GM19452 (cell line): ENCODE measurements around the gene ZNF333.
"Not testable (repeated sequence)": the region's sequence is repeated elsewhere in the genome, so short reads cannot be mapped to it uniquely, and the experiment has no call there.

Experiments
- ATAC-seq: cut with Tn5 transposase; IDR thresholded peaks from one replicate; pipeline ENCODE4 v1.9.1; 2021; ENCODE audit not compliant: unreplicated experiment

ZNF333 gene

DNA sequence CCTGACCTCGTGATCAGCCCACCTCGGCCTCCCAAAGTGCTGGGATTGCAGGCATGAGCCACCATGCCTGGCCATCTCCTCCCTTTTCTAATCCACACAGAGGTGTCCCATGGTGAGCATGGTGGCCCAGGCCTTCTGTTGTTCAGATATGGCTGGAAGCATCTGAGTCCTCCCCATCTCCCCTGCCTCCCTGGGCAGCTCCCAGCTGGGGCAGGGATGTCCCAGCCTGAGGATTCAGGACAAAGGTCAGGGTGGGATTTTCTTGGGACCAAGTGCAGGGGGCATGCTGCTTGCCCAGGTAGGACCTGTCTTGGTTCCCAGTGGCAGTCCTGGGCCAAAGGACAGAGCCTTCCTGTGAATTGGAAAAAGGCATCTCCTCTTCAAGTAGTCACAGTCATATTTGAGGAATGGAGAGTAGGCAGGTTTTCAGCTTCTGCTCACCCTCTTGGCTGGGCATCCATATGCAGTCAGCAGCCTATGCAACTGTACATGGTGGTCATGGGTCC is 77.7 kb downstream of the ZNF333 start:
- no peak for ATAC-seq

DNA sequence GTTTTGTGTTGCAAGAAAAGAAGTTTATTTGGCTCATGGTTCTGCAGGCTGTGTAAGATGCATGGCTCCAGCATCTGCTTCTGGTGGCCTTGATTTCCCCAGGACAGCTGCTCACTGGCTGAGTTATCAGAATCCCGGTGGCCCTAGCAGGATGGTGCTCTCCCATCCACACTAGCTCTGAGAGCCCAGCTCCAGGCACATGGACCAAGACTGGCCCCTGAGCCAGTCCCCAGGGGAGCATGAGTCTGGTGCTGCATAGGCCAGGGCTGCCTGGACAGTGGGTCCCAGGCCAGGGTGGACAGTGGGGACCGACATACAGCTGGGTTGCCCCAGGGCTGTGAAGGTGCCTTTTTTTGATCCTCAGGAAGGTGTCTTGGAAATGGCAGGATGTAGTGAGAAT is 78.2 kb downstream of the ZNF333 start:
- ATAC-seq = no peak

DNA sequence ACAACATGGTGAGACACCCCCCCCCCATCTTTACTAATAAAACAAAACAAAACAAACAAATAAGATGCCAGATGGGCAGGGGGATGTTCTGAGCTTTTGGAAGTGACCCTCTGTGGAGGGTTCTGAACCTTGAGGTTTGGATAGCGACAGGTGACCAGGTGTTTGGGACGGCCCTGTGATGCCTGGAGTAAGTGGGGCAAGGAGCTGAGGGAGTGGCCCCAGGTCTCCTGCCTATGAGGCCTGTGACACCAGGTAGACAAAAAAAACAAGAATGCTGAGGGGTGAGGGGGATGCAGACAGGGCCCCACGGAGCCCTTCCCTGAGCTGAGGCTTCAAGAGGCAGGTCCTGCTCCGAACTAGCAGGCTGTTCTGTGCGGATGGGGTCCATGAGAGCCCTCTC is 79.4 kb downstream of the ZNF333 start:
- ATAC-seq = no peak

DNA sequence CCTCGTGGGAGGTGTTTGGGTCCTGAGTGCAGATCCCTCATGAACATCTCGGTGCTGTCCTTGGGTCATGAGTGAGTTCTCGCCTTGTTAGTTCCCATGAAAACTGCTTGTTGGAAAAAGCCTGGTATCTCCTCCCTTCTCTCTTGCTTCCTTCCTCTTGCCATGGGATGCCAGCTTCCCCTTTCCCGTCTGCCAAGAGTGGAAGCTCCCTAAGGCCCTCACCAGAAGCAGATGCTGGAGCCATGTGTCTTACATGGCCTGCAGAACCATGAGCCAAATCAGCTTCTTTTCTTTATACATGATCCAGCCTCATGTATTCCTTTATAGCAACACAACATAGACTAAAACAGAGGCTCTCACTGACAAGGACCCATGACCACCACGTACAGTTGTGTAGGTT is 80.3 kb downstream of the ZNF333 start:
- no peak for ATAC-seq

DNA sequence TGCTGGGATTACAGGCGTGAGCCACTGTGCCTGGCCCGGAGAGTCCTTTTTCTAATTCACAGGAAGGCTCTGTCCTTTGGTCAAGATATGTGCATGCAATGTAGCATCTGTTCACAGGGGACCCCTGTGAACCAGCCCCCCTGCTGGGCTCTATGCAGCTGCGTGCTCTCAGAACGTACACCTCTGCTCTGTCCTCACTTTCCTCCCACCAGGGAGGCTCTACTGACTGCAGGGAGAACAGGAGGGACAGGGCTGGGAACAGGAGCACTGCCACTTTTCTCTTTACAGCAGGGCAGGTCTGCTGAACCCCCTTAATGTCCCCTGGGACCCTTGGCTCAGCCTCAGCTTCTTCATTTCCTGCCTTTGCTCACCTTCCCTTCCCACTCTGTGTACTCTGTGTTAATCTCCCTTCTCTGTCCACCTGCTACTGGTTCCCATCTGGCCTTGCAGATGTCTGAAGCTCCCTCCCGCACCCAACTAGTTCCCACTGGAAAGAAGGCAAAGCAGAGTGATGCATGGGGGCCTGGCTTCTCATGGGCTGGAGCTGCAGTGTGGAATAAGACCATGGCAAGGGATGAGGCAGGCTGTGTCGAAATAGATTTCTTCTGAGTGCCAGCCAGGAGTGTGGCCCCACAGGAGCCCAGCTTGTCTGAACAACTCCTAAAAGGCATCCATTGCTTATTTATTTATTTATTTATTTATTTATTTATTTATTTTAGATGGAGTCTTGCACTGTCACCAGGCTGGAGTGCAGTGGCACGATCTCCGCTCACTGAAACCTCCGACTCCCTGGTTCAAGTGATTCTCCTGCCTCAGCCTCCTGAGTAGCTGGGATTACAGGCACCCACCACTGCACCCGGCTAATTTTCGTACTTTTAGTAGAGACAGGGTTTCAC is 81.3 kb downstream of the ZNF333 start:
- no peak for ATAC-seq

DNA sequence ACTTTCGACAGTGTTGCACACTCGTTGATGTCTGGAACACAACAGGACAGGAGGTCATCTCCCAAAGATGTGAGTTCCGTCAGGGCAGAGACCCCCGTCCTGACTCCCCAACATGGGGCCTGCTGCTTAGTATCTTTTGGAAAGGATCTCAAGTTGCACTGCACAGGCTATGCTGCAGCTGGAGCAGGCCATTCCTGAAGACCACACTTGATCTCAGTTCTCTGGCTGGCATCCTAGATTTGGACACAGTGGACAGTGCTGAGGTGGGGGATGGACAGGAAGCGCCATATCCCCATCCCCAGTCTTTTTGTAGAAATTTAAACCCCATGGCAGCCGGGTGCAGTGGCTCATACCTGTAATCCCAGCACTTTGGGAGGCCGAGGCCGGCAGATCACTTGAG is 82.6 kb downstream of the ZNF333 start:
- no peak for ATAC-seq

DNA sequence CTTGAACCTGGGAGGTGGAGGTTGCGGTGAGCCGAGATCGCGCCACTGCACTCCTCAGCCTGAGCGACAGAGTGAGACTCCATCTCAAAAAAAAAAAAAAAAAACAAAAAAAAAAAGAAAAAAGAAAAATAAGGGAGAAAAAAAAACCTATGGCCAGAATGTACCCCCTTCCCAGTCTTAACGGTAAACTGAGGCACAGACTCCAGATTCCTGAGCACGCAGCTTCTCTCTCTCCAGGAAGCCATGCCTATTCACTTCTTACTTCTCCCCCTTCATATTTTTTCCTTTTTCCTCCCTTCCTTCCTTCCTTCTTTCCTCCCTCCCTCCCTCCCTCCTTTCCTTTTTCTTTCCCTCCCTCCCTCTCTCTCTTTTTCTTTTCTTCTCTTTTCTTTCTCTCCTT is 83.1 kb downstream of the ZNF333 start:
- no peak for ATAC-seq

DNA sequence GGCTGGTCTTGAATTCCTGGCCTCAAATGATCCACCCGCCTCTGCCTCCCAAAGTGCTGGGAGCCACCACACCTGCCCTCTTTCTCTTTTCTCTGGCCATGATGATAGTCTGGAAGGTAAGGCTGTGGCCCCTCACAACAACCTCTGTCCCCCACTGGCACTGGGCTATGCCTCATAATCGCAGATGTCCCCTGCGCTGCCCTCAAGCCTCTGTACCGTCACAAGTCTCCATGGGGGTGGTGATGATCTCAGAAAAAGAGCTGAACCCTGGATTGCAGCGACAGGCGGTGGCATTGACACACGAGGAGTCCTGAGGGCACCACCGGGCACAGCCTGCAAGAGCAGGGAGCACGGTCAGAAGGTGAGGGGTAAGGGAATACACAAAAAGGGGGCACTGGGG is 83.9 kb downstream of the ZNF333 start:
- not testable (repeated sequence) for ATAC-seq

DNA sequence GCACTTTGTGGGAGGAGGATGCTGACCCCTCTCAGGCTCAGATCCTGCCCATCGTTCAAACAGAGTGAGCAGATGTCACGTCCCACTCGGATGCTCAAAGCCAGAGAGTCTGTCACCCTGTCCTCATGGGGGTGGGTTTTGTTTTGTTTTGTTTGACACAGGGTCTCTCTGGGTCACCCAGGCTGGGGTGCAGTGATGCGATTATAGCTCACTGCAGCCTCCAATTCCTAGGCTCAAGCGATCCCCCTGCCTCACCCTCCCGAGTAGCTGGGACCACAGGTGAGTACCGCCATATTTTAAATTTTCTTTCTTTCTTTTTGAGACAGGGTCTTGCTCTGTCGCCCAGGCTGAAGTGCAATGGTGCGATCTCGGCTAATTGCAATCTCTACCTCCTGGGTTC is 84.5 kb downstream of the ZNF333 start:
- no peak for ATAC-seq

DNA sequence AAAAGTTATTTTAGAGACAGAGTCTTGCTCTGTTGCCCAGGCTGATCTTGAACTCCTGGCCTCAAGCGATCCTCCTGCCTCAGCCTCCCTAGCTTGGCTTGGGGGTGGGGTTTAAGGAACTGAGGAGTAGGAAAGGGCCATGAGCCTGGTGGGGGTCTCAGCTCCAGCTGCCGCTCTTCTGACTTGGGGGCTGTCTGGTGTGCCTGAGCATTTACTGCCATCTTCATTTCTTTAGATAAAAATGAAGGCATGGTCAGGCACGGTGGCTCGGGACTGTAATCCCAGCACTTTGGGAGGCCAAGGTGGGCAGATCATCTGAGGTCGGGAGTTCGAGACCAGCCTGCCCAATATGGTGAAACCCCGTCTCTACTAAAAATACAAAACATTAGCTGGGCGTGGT is 85.5 kb downstream of the ZNF333 start:
- ATAC-seq = not testable (repeated sequence)

DNA sequence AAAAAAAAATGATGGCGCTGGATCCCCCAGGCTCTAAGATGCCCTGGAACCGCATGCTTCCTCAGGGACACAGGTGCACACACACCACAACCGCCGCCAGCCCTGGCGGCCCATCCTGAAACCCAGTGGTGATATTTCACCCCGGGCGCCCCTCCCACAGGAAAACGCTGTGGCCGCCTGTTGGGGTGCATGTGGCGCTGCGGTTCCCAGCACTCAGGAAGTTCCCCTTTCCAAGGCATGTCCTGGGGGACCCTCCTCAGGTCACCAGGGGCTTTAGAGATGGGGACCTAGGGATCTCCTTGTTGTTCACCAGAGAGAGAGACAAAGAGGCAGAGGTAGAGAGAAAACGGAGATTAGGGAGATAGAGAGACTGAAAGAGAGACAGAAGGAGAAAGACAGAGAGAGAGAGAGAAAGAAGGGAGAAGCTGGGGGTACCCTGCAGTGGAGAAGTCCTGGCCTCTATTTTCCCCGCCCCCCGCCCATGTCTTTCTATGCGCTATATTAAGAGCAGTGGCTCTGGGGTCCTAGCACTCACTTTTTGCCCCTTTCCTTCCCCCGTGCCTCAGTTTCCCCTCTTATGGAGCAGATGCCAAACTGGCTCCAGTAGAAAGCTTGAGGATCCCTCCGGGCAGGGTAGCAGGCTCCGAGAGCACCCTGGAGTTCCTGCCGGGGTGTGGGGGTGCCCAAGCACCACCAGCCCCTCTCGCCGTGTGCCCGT is 86.2 kb downstream of the ZNF333 start:
- ATAC-seq = no peak

DNA sequence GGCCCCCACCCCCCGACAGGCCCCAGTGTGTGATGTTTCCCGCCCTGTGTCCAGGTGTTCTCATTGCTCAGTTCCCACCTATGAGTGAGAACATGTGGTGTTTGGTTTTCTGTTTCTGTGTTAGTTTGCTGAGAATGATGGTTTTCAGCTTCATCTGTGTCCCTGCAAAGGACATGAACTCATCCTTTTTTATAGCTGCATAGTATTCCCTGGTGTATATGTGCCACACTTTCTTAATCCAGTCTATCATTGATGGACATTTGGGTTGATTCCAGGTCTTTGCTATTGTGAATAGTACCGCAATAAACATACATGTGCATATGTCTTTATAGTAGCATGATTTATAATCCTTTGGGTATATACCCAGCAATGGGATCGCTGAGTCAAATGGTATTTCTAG is 87.8 kb downstream of the ZNF333 start:
- ATAC-seq = not testable (repeated sequence)

DNA sequence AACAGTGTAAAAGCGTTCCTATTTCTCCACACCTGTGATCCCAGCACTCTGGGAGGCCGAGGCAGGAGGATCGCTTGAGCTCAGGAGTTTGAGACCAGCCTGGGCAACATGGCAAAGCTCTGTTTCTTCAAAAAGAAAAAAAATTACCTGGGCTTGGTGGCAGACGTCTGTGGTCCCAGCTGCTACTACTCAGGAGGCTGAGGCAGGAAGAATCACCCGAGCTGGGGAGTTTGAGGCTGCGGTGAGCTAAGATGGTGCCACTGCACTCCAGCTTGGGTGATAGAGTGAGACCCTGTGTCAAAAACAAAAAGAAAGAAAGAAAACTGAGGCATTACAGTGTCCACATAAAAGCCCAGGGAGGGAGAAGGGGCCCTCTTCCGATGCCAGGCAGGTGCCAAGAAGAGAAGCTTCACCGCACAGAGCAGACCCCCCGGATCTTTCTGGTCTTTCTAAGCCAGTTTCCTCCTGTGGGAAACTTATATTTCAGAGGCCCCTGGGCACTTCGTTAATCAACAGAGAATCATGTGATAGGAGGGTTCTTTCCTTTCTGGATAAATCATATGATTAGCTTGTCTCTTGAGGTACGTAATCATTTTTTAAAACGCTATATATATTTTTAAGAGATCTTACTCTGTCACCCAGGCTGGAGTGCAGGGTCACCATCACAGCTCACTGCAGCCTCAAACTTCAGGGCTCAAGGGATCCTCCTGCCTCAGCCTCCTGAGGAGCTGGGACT is 88.4 kb downstream of the ZNF333 start, which contains the start of gene ADGRE2:
Gene ADGRE2, minus strand, starts transcription at position 451 of the 736 bp plus-strand sequence. CDS start 1,804 bp downstream, outside the sequence.
- not testable (repeated sequence) for ATAC-seq

DNA sequence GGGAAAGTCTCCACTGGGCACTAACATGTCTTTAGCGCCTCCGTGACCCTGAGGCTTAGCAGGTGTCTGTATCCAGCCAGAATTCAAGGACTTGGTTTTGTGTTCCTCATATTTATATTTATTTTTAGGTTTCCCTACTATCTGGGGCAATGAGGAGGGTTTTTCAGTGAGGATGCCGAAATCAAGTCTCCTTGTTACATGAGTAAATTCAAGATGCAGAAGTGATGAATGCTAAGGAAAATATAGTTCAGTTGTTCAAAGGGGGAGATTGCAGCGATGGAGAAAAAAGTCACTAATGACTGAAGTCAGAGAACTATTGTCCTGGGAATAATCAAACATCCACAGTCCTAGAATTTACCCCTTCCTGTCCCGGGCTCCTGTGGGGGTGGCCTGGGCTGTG is 89.3 kb downstream of the ZNF333 start:
- no peak for ATAC-seq

DNA sequence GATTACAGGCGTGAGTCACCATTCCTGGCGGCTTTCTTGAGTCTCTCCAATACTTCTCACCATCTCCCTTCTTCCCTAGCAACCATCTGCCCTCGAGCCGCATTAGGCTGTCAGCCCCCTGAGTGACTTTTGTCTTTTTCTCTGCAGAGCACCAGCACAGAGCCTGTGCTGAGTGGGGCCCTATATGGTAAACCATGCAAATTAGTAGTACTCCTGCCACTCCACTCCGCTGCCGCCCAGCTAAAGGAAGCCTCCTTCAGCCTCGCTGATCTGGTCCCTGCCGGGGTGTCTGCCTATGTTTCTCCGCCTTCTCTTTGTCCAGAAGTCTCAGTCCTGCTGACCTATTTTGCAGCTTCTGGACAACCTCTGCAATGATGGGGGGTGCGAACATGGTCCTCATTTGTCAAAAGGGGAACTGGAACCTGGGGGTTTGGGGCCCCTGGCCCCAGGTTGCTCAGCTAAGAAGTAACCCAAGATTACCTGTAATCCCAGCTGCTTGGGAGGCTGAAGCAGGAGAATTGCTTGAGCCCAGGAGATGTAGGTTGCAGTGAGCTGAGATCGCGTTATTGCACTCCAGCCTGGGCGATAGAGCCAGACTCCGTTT is 90.9 kb downstream of the ZNF333 start:
- ATAC-seq = not testable (repeated sequence)

DNA sequence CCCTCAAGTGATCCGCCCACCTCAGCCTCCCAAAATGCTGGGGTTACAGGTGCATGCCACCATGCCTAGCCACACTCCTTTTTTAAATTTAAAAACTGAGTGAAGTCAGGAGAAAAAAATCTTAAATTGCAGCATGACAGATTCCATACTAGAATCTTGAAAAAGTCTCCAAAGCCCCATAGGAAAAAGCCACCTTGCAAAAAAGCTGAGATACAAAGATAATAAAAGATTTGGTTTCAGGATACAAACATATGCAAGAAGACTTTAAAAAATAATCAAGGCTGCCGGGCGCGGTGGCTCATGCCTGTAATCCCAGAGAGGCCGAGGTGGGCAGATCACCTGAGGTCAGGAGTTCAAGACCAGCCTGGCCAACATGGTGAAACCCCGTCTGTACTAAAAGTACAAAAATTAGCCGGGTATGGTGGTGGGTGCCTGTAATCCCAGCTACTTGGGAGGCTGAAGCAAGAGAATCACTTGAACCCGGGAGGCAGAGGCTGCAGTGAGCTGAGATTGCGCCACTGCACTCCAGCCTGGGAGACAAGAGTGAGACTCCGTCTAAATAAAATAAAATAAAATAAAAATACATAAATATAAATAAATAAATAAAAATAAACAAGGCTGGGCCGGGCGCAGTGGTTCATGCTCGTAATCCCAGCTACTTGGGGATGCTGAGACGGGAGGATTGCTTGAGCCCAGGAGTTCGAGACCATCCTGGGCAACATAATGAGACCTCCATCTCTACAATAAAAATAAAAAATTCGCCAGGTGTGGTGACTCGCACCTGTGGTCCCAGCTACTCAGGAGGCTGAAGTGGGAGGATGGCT is 92.1 kb downstream of the ZNF333 start:
- ATAC-seq = not testable (repeated sequence)

DNA sequence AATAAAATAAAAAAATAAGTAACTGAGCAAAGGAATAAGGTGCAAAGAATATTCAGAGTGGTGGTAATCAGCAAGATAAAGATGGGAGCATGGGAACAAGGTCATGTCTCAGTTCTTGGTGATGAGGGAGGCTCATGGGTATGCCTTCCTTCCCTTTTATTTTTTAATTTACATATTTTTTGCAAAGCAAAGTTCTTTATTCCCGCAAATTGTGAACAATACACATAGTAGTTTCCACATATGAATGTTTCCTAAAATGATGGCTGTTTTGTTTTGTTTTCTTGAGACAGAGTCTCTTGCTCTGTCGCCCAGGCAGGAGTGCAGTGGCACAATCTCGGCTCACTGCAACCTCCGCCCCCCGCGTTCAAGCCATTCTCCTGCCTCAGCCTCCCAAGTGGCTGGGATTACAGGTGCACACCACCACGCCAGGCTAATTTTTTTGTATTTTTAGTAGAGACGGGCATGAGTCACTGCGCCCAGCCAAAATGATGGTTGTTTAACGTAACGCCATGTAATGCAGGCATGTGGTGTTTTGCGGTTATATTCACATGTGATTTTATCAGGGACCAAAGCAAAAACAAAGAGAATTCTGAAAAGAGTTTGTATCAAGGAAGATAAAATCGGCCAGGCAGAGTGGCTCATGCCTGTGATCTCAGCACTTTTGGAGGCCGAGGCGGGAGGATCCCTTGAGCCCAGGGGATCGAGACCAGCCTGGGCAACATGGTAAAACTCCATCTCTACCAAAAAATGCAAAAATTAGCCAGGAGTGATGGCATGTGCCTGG is 93.0 kb downstream of the ZNF333 start:
- no peak for ATAC-seq
